GM19395 (cell line): Measurements from ENCODE around the gene CCDC136.

Experiments used
- ATAC-seq: cut with Tn5 transposase; IDR thresholded peaks from one replicate; pipeline ENCODE4 v1.9.1; 2021; ENCODE audit warnings: mild to moderate bottlenecking, moderate library complexity; ENCODE audit not compliant: unreplicated experiment

Gene CCDC136

GRCh38 chr7:128859232-128860157 lies 67.7 kb downstream of the CCDC136 start:
- ATAC-seq: no peak

DNA sequence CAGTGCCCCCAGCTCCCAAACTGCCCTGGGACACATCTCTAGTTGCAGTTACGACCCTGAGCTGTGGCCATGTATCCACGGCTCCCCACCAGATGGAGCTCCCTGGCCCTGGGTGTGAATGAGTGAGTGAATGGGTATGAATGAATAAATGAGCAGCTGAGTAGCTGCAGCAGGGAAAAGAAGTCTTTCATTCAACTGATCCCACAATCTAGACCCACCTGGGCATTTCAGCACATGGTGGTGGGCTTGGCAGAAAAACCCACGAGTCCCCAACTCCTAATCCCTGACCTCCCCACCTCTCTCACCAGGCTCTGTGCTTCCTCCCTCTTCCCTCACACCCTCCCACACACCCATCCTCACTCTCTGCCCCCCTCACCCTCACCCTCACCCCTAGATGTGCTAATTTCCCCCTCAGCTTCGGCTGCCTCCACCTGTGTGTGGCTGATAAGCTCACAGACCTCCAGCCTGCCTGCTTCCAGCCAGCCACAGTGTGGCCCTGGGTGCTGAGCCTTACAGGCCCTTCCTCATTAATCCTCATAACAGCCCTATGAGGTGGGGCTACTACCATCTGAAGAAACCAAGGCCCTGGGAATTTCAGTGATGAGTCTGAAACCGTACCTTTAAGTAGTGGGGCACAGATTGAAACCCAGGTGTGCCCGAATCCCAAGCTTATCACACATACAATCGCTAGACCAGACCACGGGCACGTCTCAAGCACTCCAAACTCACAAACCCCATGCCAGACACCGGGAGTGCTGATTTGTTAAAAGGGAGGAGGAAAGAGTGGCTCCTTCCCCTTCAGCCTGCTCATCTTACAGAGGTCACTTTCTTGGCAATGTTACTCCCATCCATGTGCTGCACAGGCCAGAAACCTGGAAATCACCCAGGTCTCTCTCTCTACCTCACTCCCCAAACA lies 68.6 kb downstream of the CCDC136 start:
- ATAC-seq: no peak

DNA sequence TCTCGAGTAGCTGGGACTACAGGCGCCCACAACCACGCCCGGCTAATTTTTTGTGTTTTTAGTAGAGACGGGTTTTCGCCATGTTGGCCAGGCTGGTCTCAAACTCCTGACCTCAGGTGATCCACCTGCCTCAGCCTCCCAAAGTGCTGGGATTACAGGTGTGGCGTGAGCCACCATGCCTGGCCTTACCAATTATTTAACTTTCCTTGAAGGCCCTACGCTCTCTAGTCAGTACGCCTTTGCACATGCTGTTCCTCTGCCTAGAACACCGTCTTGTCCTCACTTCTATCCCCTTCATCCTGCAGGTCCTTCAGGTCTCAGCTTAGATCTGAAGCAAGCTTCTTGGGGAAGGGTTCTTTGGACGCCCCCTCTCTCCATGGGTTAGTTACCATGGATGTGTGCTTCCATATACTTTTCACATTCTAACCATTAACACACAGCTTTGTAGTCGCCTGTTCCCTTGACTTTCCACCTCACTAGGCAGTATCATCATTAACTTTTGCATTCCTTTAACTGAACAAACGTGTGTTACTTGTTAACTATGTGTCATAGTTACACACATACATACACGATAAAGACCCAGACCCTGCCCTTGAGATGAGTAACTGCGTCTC lies 70.3 kb downstream of the CCDC136 start:
- ATAC-seq: no peak

DNA sequence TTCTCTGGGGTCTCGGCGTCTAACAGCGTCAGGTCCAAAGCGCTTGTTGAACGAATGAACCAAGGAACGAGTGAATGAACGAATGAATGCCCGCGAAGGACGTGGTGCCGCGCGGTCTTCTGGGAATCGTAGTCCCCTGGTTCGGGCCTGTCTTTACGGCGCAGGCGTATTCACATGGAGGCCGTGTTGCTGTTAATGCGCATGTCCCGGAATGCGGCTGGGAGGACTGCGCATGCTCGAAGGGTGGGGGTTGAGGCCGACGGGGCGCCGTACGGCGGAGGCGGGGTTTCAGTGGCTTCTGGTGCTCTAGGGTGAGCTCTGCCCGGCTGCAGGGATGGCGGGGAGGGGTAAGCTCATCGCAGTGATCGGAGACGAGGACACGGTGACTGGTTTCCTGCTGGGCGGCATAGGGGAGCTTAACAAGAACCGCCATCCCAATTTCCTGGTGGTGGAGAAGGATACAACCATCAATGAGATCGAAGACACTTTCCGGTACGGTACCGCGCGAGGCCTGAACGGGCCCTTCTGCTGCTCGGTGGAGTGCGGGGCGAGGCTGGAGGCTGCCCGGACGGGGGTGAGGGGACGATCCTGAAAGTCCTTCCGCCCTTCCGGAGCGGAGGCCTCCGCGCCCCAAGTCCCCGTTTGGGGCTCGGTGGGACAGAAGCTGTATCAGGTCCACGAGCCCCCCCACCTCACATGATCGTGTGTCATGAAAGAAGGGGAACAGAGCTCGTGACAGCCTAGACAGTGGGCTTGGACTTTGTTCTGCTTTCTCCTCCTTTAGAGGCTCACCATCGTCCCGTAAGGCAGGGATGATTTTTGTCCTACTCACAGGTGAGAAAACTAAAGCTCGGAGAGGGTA lies 71.0 kb downstream of the CCDC136 start, which contains the start of gene ATP6V1F:
ATP6V1F (plus strand) TSS at position 286 of the 862 bp plus-strand sequence; CDS start at position 335, 49 bp downstream.
- peak; percentile 90 for ATAC-seq

- peak; percentile 46 for ATAC-seq
Measured at GRCh38 chr7:128863433-128863989, 71.7 kb downstream of the CCDC136 start.

GRCh38 chr7:128865303-128865702 lies 73.5 kb downstream of the CCDC136 start:
- ATAC-seq: no peak

- no peak for ATAC-seq
Measured at GRCh38 chr7:128865996-128866877, 74.5 kb downstream of the CCDC136 start.

DNA sequence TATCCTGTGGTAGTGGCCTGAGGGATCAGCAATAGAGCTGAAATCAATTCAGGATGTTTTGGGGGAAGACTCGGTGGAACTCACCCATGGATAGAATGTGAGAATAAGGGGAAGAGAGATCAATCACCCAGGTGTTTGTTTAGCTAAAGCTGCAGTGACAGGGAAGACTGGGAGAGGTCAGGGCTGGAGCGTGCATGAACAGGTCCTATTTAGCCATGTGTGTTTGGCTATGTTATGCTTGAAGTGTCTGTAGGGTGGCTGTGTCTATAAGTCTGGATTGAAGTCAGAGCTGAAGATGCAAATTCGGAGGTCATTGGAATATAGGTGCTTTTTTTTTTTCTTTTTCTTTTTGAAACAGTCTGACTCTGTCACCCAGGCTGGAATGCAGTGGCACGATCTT lies 75.5 kb downstream of the CCDC136 start:
- ATAC-seq: no peak

DNA sequence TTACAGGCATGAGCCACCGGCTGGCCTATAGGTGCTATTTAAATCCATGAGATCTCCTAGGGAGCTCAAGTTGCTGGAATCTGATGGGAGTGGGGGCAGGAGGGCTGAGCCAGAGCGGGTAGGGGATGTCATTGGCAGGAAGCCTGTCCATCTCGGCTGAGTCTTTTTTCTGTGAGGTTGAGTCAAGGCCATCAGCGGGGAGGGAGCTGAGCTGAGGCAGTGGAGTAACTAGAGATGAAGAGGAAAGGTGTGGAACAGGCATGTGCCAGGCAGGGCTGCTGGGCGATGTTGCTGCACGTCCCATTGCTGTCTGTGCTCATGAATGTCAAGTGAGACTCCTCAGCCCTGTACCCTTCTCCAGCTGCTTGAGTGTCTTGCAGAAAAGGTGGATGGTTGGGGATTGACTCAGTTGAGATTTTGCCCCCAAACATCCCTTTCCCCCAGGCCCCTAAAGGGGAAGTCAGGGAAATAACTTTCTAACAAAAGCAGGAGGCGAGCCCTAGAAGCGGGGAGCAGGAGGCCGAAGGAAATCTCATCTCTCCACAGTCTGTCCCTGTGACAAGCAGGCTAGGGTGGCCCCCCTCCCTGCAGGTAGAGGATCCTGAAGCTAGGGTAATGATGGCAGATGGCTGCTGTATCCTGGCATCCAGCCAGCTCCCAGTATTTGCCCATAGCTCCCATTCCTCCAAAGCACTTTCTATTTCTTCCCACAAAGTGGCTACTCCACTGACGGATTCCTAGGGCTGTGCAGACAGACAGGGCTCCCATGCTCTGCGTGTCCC lies 76.3 kb downstream of the CCDC136 start:
- ATAC-seq: no peak

GRCh38 chr7:128868624-128869137 lies 76.9 kb downstream of the CCDC136 start:
- no peak for ATAC-seq

- peak; percentile 64 for ATAC-seq
Measured at GRCh38 chr7:128869138-128869943, 77.6 kb downstream of the CCDC136 start.

- ATAC-seq: peak; percentile 29
Measured at GRCh38 chr7:128869944-128870285, 78.1 kb downstream of the CCDC136 start.

- no peak for ATAC-seq
Measured at GRCh38 chr7:128871050-128871449, 79.3 kb downstream of the CCDC136 start.
